Neural progenitor cell (in vitro differentiated cells): Measurements from ENCODE around the gene TSGA10IP. TPM values are rescaled to one million over a fixed set of nuclear protein-coding genes. Genes with fewer than 3 reads are reported as not detected.
"Not testable (repeated sequence)": the region's sequence is repeated elsewhere in the genome, so short reads cannot be mapped to it uniquely, and the experiment has no call there.

Experiments used
- DNase-seq: peaks from one replicate; pipeline ENCODE4 v3.0.0-alpha.2; 2016; ENCODE audit warnings: low spot score
- H2AFZ ChIP-seq: fragments of 200-600 bp; sonication (generic); replicated peaks from 2 replicates; pipeline ENCODE4 v1.6.1; 2016; ENCODE audit warnings: antibody characterized with exemption
- H3F3A ChIP-seq: fragments of 200-600 bp; sonication (generic); 2 replicates; pipeline ENCODE4 v1.6.1; 2016; ENCODE audit warnings: antibody characterized with exemption, low read depth
- H3K27ac ChIP-seq: fragments of 200-600 bp; sonication (generic); 2 replicates; pipeline ENCODE4 v1.5.1; 2016; ENCODE audit warnings: mild to moderate bottlenecking
- H3K27me3 ChIP-seq: fragments of 200-600 bp; sonication (generic); 2 replicates; pipeline ENCODE4 v1.6.1; 2016; ENCODE audit warnings: mild to moderate bottlenecking, moderate library complexity
- H3K36me3 ChIP-seq: fragments of 200-600 bp; sonication (generic); 2 replicates; pipeline ENCODE4 v1.5.1; 2016
- H3K4me1 ChIP-seq: fragments of 200-600 bp; sonication (generic); 2 replicates; pipeline ENCODE4 v1.6.1; 2016; ENCODE audit warnings: mixed run types
- H3K4me2 ChIP-seq: fragments of 200-600 bp; sonication (generic); 2 replicates; pipeline ENCODE4 v1.6.1; 2016
- H3K4me3 ChIP-seq: fragments of 200-600 bp; sonication (generic); 2 replicates; pipeline ENCODE4 v1.5.1; 2016
- H3K79me2 ChIP-seq: fragments of 200-600 bp; sonication (generic); 2 replicates; pipeline ENCODE4 v1.6.1; 2016; ENCODE audit warnings: low read depth
- H3K9ac ChIP-seq: fragments of 200-600 bp; sonication (generic); 2 replicates; pipeline ENCODE4 v1.6.1; 2016
- H3K9me3 ChIP-seq: fragments of 200-600 bp; sonication (generic); 2 replicates; pipeline ENCODE4 v1.5.1; 2016; ENCODE audit warnings: low read depth
- H4K20me1 ChIP-seq: fragments of 200-600 bp; sonication (generic); 2 replicates; pipeline ENCODE4 v1.6.1; 2016; ENCODE audit warnings: low read depth
- H3K27ac Mint-ChIP-seq: 3 replicates; pipeline ENCODE4 v1.8.0; 2021; ENCODE audit warnings: mixed read lengths
- H3K27me3 Mint-ChIP-seq: 2 replicates; pipeline ENCODE4 v1.8.0; 2022; ENCODE audit warnings: low read depth, mild to moderate bottlenecking, inconsistent platforms, moderate library complexity, mixed read lengths; ENCODE audit not compliant: insufficient read depth
- H3K36me3 Mint-ChIP-seq: 3 replicates; pipeline ENCODE4 v1.8.0; 2021; ENCODE audit warnings: mixed read lengths
- H3K4me1 Mint-ChIP-seq: 3 replicates; pipeline ENCODE4 v1.8.0; 2021; ENCODE audit warnings: mixed read lengths
- H3K4me3 Mint-ChIP-seq: 3 replicates; pipeline ENCODE4 v1.8.0; 2021; ENCODE audit warnings: mild to moderate bottlenecking, moderate library complexity, mixed read lengths
- H3K9me3 Mint-ChIP-seq: 3 replicates; pipeline ENCODE4 v1.8.0; 2020; ENCODE audit warnings: mixed read lengths
- CTCF ChIP-seq: fragments of 200-600 bp; sonication (generic); IDR thresholded peaks from 2 replicates; pipeline ENCODE4 v1.5.1; 2017; ENCODE audit warnings: antibody characterized with exemption, mild to moderate bottlenecking
- EZH2 ChIP-seq: fragments of 200-600 bp; sonication (generic); IDR thresholded peaks from 2 replicates; pipeline ENCODE4 v1.6.1; 2017; ENCODE audit warnings: antibody characterized with exemption, mild to moderate bottlenecking, moderate library complexity
- EZH2phosphoT487 ChIP-seq: fragments of 200-600 bp; sonication (generic); IDR thresholded peaks from 2 replicates; pipeline ENCODE4 v1.6.1; 2017; ENCODE audit warnings: antibody characterized with exemption
- total RNA-seq: library from RNA; depleted of rRNA; stranded (reverse); fragments of >200 nt; gene quantifications from 2 replicates; pipeline ENCODE4 v1.2.3, GENCODE V29; 2015; ENCODE audit warnings: low replicate concordance

Gene TSGA10IP
- total RNA-seq, 1 donor from 2014 or later, result 3.0 TPM

- no peak for DNase-seq
- Mint-ChIP-seq H3K36me3 (no peaks in the 10 kb centered on the region), H3K4me1 (peaks cover 39% of the 10 kb centered on the region), H3K4me3 (no peak overlapping the region), H3K27ac (peak overlapping the region; percentile 58), H3K9me3 (no peaks in the 10 kb centered on the region), H3K27me3 (peaks cover 8% of the 10 kb centered on the region)
- no peak overlapping the region for H3K4me2 ChIP-seq
- H2AFZ ChIP-seq, result no peak overlapping the region
- peaks cover 8% of the 10 kb centered on the region for H3F3A ChIP-seq
- H3K36me3 ChIP-seq, result no peaks in the 10 kb centered on the region
- TF ChIP-seq CTCF (no peak), EZH2 (no peak), EZH2phosphoT487 (no peak)
- H3K9ac ChIP-seq, result no peak overlapping the region
- H3K27ac ChIP-seq, result no peak overlapping the region
- H3K79me2 ChIP-seq, result no peaks in the 10 kb centered on the region
- peaks cover 15% of the 10 kb centered on the region for H3K4me1 ChIP-seq
- no peaks in the 10 kb centered on the region for H4K20me1 ChIP-seq
- H3K9me3 ChIP-seq, result no peaks in the 10 kb centered on the region
- no peaks in the 10 kb centered on the region for H3K27me3 ChIP-seq
- H3K4me3 ChIP-seq, result no peak overlapping the region
Measured at GRCh38 chr11:65947133-65947532, 1.9 kb downstream of the TSGA10IP start.

DNA sequence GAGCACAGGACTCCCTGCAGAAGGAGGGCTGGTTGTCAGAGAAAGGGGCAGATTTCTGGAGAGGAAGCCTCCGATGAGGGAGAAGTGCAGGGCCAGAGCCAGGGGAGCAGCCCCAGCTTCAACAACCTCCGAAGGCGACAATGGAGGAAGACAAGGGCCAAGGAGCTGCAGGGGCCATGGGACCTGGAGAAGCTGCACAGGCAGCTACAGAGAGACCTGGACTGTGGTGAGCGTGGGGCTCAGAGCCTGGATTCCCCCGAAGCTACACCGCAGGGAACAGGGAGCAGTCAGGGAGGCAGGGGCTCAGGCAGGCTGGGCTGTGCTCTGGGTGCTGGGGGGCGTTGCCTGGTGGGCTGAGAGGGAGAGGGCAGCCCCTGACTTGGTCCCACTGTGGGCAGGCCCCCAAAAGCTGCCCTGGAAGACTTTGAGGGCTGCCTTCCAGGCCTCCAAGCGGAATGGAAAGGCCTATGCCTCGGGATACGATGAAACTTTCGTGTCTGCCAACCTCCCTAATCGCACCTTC, 2.4 kb downstream of the TSGA10IP start:
- H3K27me3 ChIP-seq, result no peaks in the 10 kb centered on the region
- no peak overlapping the region for H3K4me3 Mint-ChIP-seq
- H3K36me3 Mint-ChIP-seq, result no peaks in the 10 kb centered on the region
- H3K9ac ChIP-seq, result no peak overlapping the region
- no peak overlapping the region for H3K4me2 ChIP-seq
- no peaks in the 10 kb centered on the region for H3K79me2 ChIP-seq
- no peak overlapping the region for H3K27ac ChIP-seq
- no peaks in the 10 kb centered on the region for H3K9me3 ChIP-seq
- peaks cover 8% of the 10 kb centered on the region for H3K27me3 Mint-ChIP-seq
- H3K4me3 ChIP-seq, result no peak overlapping the region
- H3K4me1 Mint-ChIP-seq, result peaks cover 34% of the 10 kb centered on the region
- H3K4me1 ChIP-seq, result peaks cover 15% of the 10 kb centered on the region
- no peak overlapping the region for H2AFZ ChIP-seq
- H3K36me3 ChIP-seq, result no peaks in the 10 kb centered on the region
- peak overlapping the region; percentile 58 for H3K27ac Mint-ChIP-seq
- no peaks in the 10 kb centered on the region for H4K20me1 ChIP-seq
- H3F3A ChIP-seq, result peaks cover 8% of the 10 kb centered on the region
- no peak for DNase-seq
- TF ChIP-seq EZH2phosphoT487 (no peak), CTCF (no peak), EZH2 (no peak)
- H3K9me3 Mint-ChIP-seq, result no peaks in the 10 kb centered on the region

DNA sequence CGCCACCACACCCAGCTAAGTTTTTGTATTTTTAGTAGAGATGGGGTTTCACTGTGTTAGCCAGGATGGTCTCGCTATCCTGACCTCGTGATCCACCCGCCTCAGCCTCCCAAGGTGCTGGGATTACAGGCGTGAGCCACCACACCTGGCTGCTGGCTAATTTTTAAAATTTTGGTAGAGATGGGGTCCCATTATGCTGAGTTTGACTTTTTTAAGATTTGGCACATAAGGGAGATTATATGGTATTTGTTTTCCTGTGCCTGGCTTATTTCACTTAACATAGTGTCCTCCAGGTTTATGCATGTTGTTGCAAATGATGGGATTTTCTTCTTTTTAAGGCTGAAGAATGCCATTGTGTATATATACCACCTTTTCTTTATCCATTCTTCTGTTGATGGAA, 5.4 kb downstream of the TSGA10IP start:
- not testable (repeated sequence) for DNase-seq, H3K27ac ChIP-seq, H3K27ac Mint-ChIP-seq, H3K36me3 Mint-ChIP-seq, H3K9me3 ChIP-seq, H3F3A ChIP-seq, H3K4me3 Mint-ChIP-seq, H3K4me1 ChIP-seq, H3K4me2 ChIP-seq, H3K27me3 Mint-ChIP-seq, H3K4me3 ChIP-seq, H2AFZ ChIP-seq, H3K27me3 ChIP-seq, H3K36me3 ChIP-seq, H4K20me1 ChIP-seq, H3K9ac ChIP-seq, H3K9me3 Mint-ChIP-seq, H3K79me2 ChIP-seq
- H3K4me1 Mint-ChIP-seq, result peaks cover 18% of the 10 kb centered on the region

- H2AFZ ChIP-seq, H3K79me2 ChIP-seq, H3K4me2 ChIP-seq, H3K4me3 ChIP-seq, H3K4me3 Mint-ChIP-seq, H3K36me3 ChIP-seq, H3K4me1 ChIP-seq, H3K27ac ChIP-seq, H3K27ac Mint-ChIP-seq, H3K27me3 ChIP-seq, H3K27me3 Mint-ChIP-seq, H3K36me3 Mint-ChIP-seq, H3K9me3 ChIP-seq, H3K9me3 Mint-ChIP-seq, H3K9ac ChIP-seq, H3F3A ChIP-seq, DNase-seq, H4K20me1 ChIP-seq: not testable (repeated sequence)
- H3K4me1 Mint-ChIP-seq, result peaks cover 10% of the 10 kb centered on the region
Measured at GRCh38 chr11:65951641-65952040, 6.4 kb downstream of the TSGA10IP start.
